Endothelial cell (in vitro differentiated cells): ENCODE data around the gene SPACA6. TPM values are rescaled to one million over a fixed set of nuclear protein-coding genes. Genes with fewer than 3 reads are reported as not detected.

Source experiments
- DNase-seq: peaks from one replicate; pipeline ENCODE4 v3.0.0; 2021; ENCODE audit warnings: low spot score
- H3K27ac Mint-ChIP-seq: one replicate; pipeline ENCODE4 v1.8.0; 2021; ENCODE audit warnings: mixed read lengths, inconsistent platforms; ENCODE audit not compliant: unreplicated experiment
- H3K27me3 Mint-ChIP-seq: one replicate; pipeline ENCODE4 v1.8.0; 2021; ENCODE audit warnings: mild to moderate bottlenecking, moderate library complexity, mixed read lengths, inconsistent platforms; ENCODE audit not compliant: unreplicated experiment
- H3K36me3 Mint-ChIP-seq: one replicate; pipeline ENCODE4 v1.8.0; 2021; ENCODE audit warnings: mild to moderate bottlenecking, low read depth, mixed read lengths, inconsistent platforms; ENCODE audit not compliant: unreplicated experiment
- H3K4me1 Mint-ChIP-seq: one replicate; pipeline ENCODE4 v1.8.0; 2021; ENCODE audit warnings: mild to moderate bottlenecking, mixed read lengths, inconsistent platforms; ENCODE audit not compliant: unreplicated experiment
- H3K4me3 Mint-ChIP-seq: one replicate; pipeline ENCODE4 v1.8.0; 2021; ENCODE audit warnings: mild to moderate bottlenecking, mixed read lengths, inconsistent platforms; ENCODE audit not compliant: unreplicated experiment
- H3K9me3 Mint-ChIP-seq: one replicate; pipeline ENCODE4 v1.8.0; 2021; ENCODE audit warnings: mixed read lengths, inconsistent platforms; ENCODE audit not compliant: unreplicated experiment
- CTCF ChIP-seq: fragments of 200-600 bp; sonication (generic); IDR thresholded peaks from one replicate; pipeline ENCODE4 v1.5.0; 2021; ENCODE audit warnings: antibody characterized with exemption; ENCODE audit not compliant: unreplicated experiment
- total RNA-seq: library from RNA; stranded (reverse); fragmentation: NEBNext Ultra II Directional; extraction: Animal tissue kit (Norgen Biotek cat#: 25700); gene quantifications from one replicate; pipeline ENCODE4 v1.2.1, GENCODE V29; 2021; ENCODE audit not compliant: unreplicated experiment

Gene SPACA6
- total RNA-seq, 1 donor from 2014 or later = 12.9 TPM

GRCh38 chr19:51703575-51704515 is 10.7 kb downstream of the SPACA6 start:
- peak overlapping the region; percentile 88 for H3K4me3 Mint-ChIP-seq
- DNase-seq = peak; percentile 98
- peaks cover 15% of the 10 kb centered on the region for H3K27me3 Mint-ChIP-seq
- H3K27ac Mint-ChIP-seq = peak overlapping the region; percentile 27
- H3K9me3 Mint-ChIP-seq = no peaks in the 10 kb centered on the region
- no peak for TF ChIP-seq CTCF
- H3K36me3 Mint-ChIP-seq = peaks cover 41% of the 10 kb centered on the region
- H3K4me1 Mint-ChIP-seq = peaks cover 14% of the 10 kb centered on the region

GRCh38 chr19:51704626-51705025 is 11.5 kb downstream of the SPACA6 start:
- Mint-ChIP-seq H3K4me3 (peak overlapping the region; percentile 85), H3K27ac (peak overlapping the region; percentile 61), H3K27me3 (peaks cover 15% of the 10 kb centered on the region), H3K4me1 (peaks cover 14% of the 10 kb centered on the region), H3K9me3 (no peaks in the 10 kb centered on the region), H3K36me3 (peaks cover 37% of the 10 kb centered on the region)
- DNase-seq = no peak
- no peak for TF ChIP-seq CTCF

GRCh38 chr19:51706296-51706695 is 13.2 kb downstream of the SPACA6 start:
- Mint-ChIP-seq H3K4me1 (peaks cover 14% of the 10 kb centered on the region), H3K9me3 (no peaks in the 10 kb centered on the region)

GRCh38 chr19:51706885-51707284 is 13.8 kb downstream of the SPACA6 start:
- Mint-ChIP-seq H3K27me3 (peaks cover 14% of the 10 kb centered on the region), H3K27ac (no peak overlapping the region), H3K4me1 (peaks cover 14% of the 10 kb centered on the region), H3K36me3 (peaks cover 23% of the 10 kb centered on the region), H3K9me3 (no peaks in the 10 kb centered on the region), H3K4me3 (no peak overlapping the region)
- TF ChIP-seq CTCF = no peak
- DNase-seq = no peak

More at GRCh38 chr19:51706296-51706695, 13.2 kb downstream of the SPACA6 start:
- H3K27me3 Mint-ChIP-seq = peaks cover 16% of the 10 kb centered on the region
- DNase-seq = no peak
- no peak for TF ChIP-seq CTCF
- no peak overlapping the region for H3K27ac Mint-ChIP-seq
- peak overlapping the region; percentile 78 for H3K4me3 Mint-ChIP-seq
- H3K36me3 Mint-ChIP-seq = peaks cover 27% of the 10 kb centered on the region

- TF ChIP-seq CTCF = no peak
- Mint-ChIP-seq H3K4me1 (peaks cover 6% of the 10 kb centered on the region), H3K27me3 (peaks cover 12% of the 10 kb centered on the region), H3K9me3 (no peaks in the 10 kb centered on the region), H3K27ac (no peak overlapping the region), H3K4me3 (no peak overlapping the region), H3K36me3 (peaks cover 23% of the 10 kb centered on the region)
- DNase-seq = no peak
Measured at GRCh38 chr19:51708811-51709210, 15.7 kb downstream of the SPACA6 start.
